CD14-positive monocyte (primary cell): ENCODE results near the gene SLC2A2. TPM values are rescaled to one million over a fixed set of nuclear protein-coding genes. Genes with fewer than 3 reads are reported as not detected.

ENCODE experiments used
- DNase-seq, 3 donors: peaks; one replicate each; pipeline ENCODE4 v3.0.0-alpha.2; 2011 to 2022
- H2AFZ ChIP-seq: 2 replicates; pipeline ENCODE4 v1.6.0; 2012; ENCODE audit warnings: mild to moderate bottlenecking, low read depth, low read length, inconsistent platforms; ENCODE audit not compliant: insufficient read depth, poor library complexity, severe bottlenecking
- H3K27ac ChIP-seq, 2 donors: 1 replicate in 1 of 2; 2 replicates in 1 of 2; pipeline ENCODE4 v1.5.1; 2012 to 2013; ENCODE audit warnings: low read length in 2 of 2, control low read depth in 1 of 2, inconsistent platforms in 1 of 2, low read depth in 1 of 2, mild to moderate bottlenecking in 1 of 2
- H3K27me3 ChIP-seq, 2 donors: one replicate each; pipeline versions ENCODE4 v1.6.0 to v1.6.1; 2011 to 2013; ENCODE audit warnings: low read length in 2 of 2; ENCODE audit not compliant: control insufficient read depth in 2 of 2, insufficient read depth in 2 of 2
- H3K36me3 ChIP-seq, 2 donors: replicated peaks in 1 of 2; 1 replicate in 1 of 2; 2 replicates in 1 of 2; pipeline versions ENCODE4 v1.5.1 to v1.6.1; 2012 to 2013; ENCODE audit warnings: low read length in 2 of 2, control low read depth in 1 of 2, inconsistent platforms in 1 of 2, mild to moderate bottlenecking in 1 of 2; ENCODE audit not compliant: insufficient read depth in 2 of 2, control insufficient read depth in 1 of 2
- H3K4me1 ChIP-seq, 2 donors: 1 replicate in 1 of 2; 2 replicates in 1 of 2; pipeline versions ENCODE4 v1.5.1 to v1.6.1; 2012 to 2013; ENCODE audit warnings: low read length in 2 of 2, control low read depth in 1 of 2, inconsistent platforms in 1 of 2, mild to moderate bottlenecking in 1 of 2, moderate library complexity in 1 of 2; ENCODE audit not compliant: insufficient read depth in 2 of 2, control insufficient read depth in 1 of 2
- H3K4me2 ChIP-seq: replicated peaks from 2 replicates; pipeline ENCODE3; 2012; ENCODE audit warnings: low read length, moderate library complexity, mild to moderate bottlenecking; ENCODE audit not compliant: poor library complexity, severe bottlenecking; ENCODE audit errors: extremely low read depth
- H3K4me3 ChIP-seq, 3 experiments: fragments of 200-600 bp in 1 of 3; sonication (generic) in 1 of 3; replicated peaks in 1 of 3; 1 replicate in 2 of 3; 2 replicates in 1 of 3; pipeline ENCODE4 v1.5.1; 2011 to 2013; ENCODE audit warnings: low read length in 3 of 3, mild to moderate bottlenecking in 3 of 3, control low read depth in 2 of 3, low read depth in 2 of 3, inconsistent platforms in 1 of 3, moderate library complexity in 1 of 3
- H3K79me2 ChIP-seq: 2 replicates; pipeline ENCODE4 v1.6.0; 2012; ENCODE audit warnings: mild to moderate bottlenecking, control low read depth, inconsistent platforms, low read length, moderate library complexity; ENCODE audit not compliant: insufficient read depth
- H3K9ac ChIP-seq: 2 replicates; pipeline ENCODE4 v1.6.0; 2017; ENCODE audit warnings: low read length, mild to moderate bottlenecking; ENCODE audit not compliant: insufficient read depth, poor library complexity, severe bottlenecking
- H3K9me3 ChIP-seq, 2 donors: replicated peaks in 1 of 2; 1 replicate in 1 of 2; 2 replicates in 1 of 2; pipeline versions ENCODE4 v1.5.1 to v1.6.1; 2012 to 2013; ENCODE audit warnings: low read length in 2 of 2, control low read depth in 1 of 2; ENCODE audit not compliant: control insufficient read depth in 1 of 2, insufficient read depth in 1 of 2
- H4K20me1 ChIP-seq: 2 replicates; pipeline ENCODE4 v1.6.0; 2012; ENCODE audit warnings: mild to moderate bottlenecking, low read length, control low read depth, moderate library complexity; ENCODE audit not compliant: insufficient read depth
- H3K27ac Mint-ChIP-seq, 7 donors: one replicate each; pipeline ENCODE4 v1.8.0; 2020; ENCODE audit warnings: mild to moderate bottlenecking in 7 of 7, mixed read lengths in 7 of 7, moderate library complexity in 6 of 7, inconsistent platforms in 2 of 7
- H3K27me3 Mint-ChIP-seq, 3 donors: one replicate each; pipeline ENCODE4 v1.8.0; 2021 to 2022; ENCODE audit warnings: low read depth in 3 of 3, mild to moderate bottlenecking in 3 of 3, mixed read lengths in 3 of 3, moderate library complexity in 3 of 3, inconsistent platforms in 1 of 3
- H3K36me3 Mint-ChIP-seq, 2 donors: one replicate each; pipeline ENCODE4 v1.8.0; 2020; ENCODE audit warnings: mixed read lengths in 2 of 2, inconsistent platforms in 1 of 2, mild to moderate bottlenecking in 1 of 2
- H3K4me1 Mint-ChIP-seq: one replicate; pipeline ENCODE4 v1.8.0; 2020; ENCODE audit warnings: mild to moderate bottlenecking, mixed read lengths
- H3K4me3 Mint-ChIP-seq, 2 donors: one replicate each; pipeline ENCODE4 v1.8.0; 2020; ENCODE audit warnings: mild to moderate bottlenecking in 2 of 2, mixed read lengths in 2 of 2, moderate library complexity in 1 of 2
- H3K9me3 Mint-ChIP-seq, 7 donors: one replicate each; pipeline ENCODE4 v1.8.0; 2020 to 2022; ENCODE audit warnings: mixed read lengths in 7 of 7, mild to moderate bottlenecking in 6 of 7, moderate library complexity in 6 of 7, inconsistent platforms in 2 of 7
- CTCF ChIP-seq: fragments of 200-600 bp; IDR thresholded peaks from one replicate; pipeline ENCODE4 v1.8.0; 2022; ENCODE audit warnings: antibody characterized with exemption, mild to moderate bottlenecking
- WGBS: methylation state at CpG from one replicate; pipeline ENCODE4 v1.1.5; 2013; ENCODE audit warnings: missing lambda C conversion rate; ENCODE audit not compliant: insufficient coverage; 5-methylcytosine and 5-hydroxymethylcytosine counted together
- intact Hi-C, 2 donors: fragments of 100-400 bp; cut with micrococcal nuclease; formaldehyde crosslinking; loops; one replicate each; pipeline versions ENCODE4 v1.15.0 to v1.15.1; 2023
- polyA plus RNA-seq, 3 donors: library from polyadenylated mRNA; depleted of rRNA in 1 of 3; unstranded in 2 of 3; stranded (reverse) in 1 of 3; fragments of 300-500 nt in 2 of 3; fragments of >200 nt in 1 of 3; fragmentation: Illumina TruSeq in 2 of 3; gene quantifications; 1 replicate in 2 of 3; 2 replicates in 1 of 3; pipeline ENCODE4 v1.2.3, GENCODE V29; 2012 to 2021

The SLC2A2 gene
- polyA plus RNA-seq, 3 donors = not detected

- no CpG with 5 or more reads among the region's 1 CpG for WGBS
- no peaks in the 10 kb centered on the region for H3K9me3 Mint-ChIP-seq
- TF ChIP-seq CTCF = no peak
- Histone ChIP-seq H3K27ac (no peak overlapping the region), H3K9ac (no peak overlapping the region), H3K4me1 (no peaks in the 10 kb centered on the region), H3K4me2 (no peak overlapping the region), H3K4me3 (no peak overlapping the region), H3K27me3 (no peaks in the 10 kb centered on the region), H3K79me2 (no peaks in the 10 kb centered on the region), H3K9me3 (no peaks in the 10 kb centered on the region), H2AFZ (no peak overlapping the region), H4K20me1 (no peaks in the 10 kb centered on the region), H3K36me3 (no peaks in the 10 kb centered on the region)
- H3K4me3 Mint-ChIP-seq = no peak overlapping the region
- no peaks in the 10 kb centered on the region for H3K27me3 Mint-ChIP-seq
- H3K36me3 Mint-ChIP-seq = no peaks in the 10 kb centered on the region
- DNase-seq = no peak
- no peaks in the 10 kb centered on the region for H3K4me1 Mint-ChIP-seq
- H3K27ac Mint-ChIP-seq = no peak overlapping the region
- intact Hi-C loops = loop anchor here in 1 of 2 donors (10.0 kb wide), 1 partner anchor 840 kb away; no protein-coding TSS in a partner anchor
Measured at GRCh38 chr3:171044384-171044783, 17.9 kb upstream of the SLC2A2 start.

DNA sequence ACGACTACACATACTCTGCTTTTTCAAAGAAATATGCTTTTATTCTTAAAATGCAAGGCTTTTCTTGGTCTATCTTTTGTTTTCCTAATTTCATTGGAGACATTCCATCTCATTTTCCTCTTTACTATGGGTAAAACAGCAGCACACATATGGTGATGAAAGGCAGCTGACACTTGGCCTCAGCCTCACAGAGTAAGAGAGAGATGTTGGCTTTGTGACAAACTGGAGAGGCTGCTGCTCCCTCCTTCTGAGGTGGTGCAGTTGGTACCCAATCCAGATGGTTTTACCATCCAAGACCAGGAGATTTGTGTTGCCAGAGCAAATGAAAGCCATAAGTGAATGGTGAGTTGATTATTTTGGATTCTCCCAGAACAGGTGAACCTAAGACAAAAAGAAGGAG, 13.2 kb upstream of the SLC2A2 start:
- Histone ChIP-seq H3K9ac (no peak overlapping the region), H4K20me1 (no peaks in the 10 kb centered on the region), H3K4me3 (no peak overlapping the region), H3K4me2 (no peak overlapping the region), H3K9me3 (no peaks in the 10 kb centered on the region), H3K36me3 (no peaks in the 10 kb centered on the region), H3K4me1 (no peaks in the 10 kb centered on the region), H3K27ac (no peak overlapping the region), H2AFZ (no peak overlapping the region), H3K79me2 (no peaks in the 10 kb centered on the region), H3K27me3 (peaks cover 0 to 2% of the 10 kb centered on the region in 2 donors)
- peaks cover 0 to 2% (median 0%) of the 10 kb centered on the region in 3 donors for H3K27me3 Mint-ChIP-seq
- WGBS = no CpG with 5 or more reads among the region's 1 CpG
- intact Hi-C loops = loop anchor here in 1 of 2 donors (10.0 kb wide), 1 partner anchor 835 kb away; no protein-coding TSS in a partner anchor
- H3K9me3 Mint-ChIP-seq = no peaks in the 10 kb centered on the region
- no peak overlapping the region for H3K27ac Mint-ChIP-seq
- TF ChIP-seq CTCF = no peak
- DNase-seq = no peak
- H3K4me3 Mint-ChIP-seq = no peak overlapping the region
- no peaks in the 10 kb centered on the region for H3K4me1 Mint-ChIP-seq
- H3K36me3 Mint-ChIP-seq = no peaks in the 10 kb centered on the region
